ENCODE results near the gene FBXO48. TPM values are rescaled to one million over a fixed set of nuclear protein-coding genes. Genes with fewer than 3 reads are reported as not detected.

Gene FBXO48
- total and polyA plus RNA-seq, 2 of the 8 experiments (the other 6 are each of a cell fraction or from before 2014, with no cell fraction given) = 1.1 to 1.5 TPM

DNA sequence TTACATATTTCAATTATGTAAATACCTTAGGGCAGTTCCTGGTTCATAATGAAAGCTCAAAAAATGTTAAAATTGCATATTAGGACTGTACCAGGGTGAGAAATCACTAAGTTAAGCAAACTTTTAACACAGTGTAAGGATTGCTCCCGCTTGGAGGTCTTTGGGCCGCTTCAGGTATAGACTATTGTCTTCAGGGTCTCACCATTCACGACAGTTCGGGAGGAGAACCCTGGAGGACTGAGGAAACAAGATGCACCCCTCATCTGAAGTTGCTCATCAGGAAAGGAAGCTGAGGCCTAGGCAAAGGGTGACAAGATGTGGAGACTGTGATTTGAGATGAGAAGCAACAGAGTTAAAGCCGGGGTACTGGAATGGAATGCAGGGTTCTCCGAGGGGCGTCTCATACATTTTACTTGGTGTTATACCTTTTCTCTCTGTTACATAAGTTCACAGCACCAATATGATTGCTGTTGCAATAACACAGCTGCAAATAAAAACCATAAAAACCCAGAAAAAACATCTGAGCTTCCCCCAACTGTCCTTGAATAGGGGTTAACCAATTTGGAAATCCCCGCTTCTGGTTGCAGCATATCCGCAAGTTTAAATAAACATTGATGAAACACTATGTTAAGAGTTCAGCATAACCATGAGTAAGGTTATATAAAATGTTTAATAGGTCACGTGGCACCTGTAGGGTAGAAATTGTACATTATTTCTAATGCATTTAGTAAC, 40.1 kb downstream of the FBXO48 start:
- H3K4ac ChIP-seq (replicated peaks; ENCODE audit: insufficient read length, low read depth, low read length) = no peak overlapping the region
- no peak for FAIRE-seq
- CTCF ChIA-PET (ENCODE audit: partially characterized antibody) = interaction anchor here (0.9 to 4.2 kb wide), 3 partner anchors 11 to 97 kb away, joined by 3 to 16 read pairs (median 3); no protein-coding TSS in a partner anchor

More for the DNA sequence above, 40.1 kb downstream of the FBXO48 start:
- no peak overlapping the region for H3K18ac ChIP-seq (ENCODE audit: extremely low read depth, low read length)
- H2AK5ac ChIP-seq (ENCODE audit: low read depth, low read length) = no peak overlapping the region
- no peak for DNase-seq (ENCODE audit: low read depth in 1 of 2, low spot score in 2 of 2)
- WGBS, 2 experiments (ENCODE audit: extremely low coverage in 1 of 2, insufficient coverage in 1 of 2, insufficient read length in 1 of 2, insufficient replicate concordance in 2 of 2, low coverage in 1 of 2, low lambda C conversion rate in 2 of 2, missing lambda C conversion rate in 1 of 2) = 94% methylated on average over 10 of the region's 10 CpGs; no CpG with 5 or more reads in 1 of the 2 experiments
- H3K36me3 ChIP-seq (ENCODE audit: control insufficient read depth in 2 of 4, insufficient read depth in 4 of 4, low read length in 3 of 4) = no peaks in the 10 kb centered on the region
- H3K4me1 ChIP-seq (replicated peaks in 1 of 4; ENCODE audit: control insufficient read depth in 3 of 4, insufficient read depth in 4 of 4, low read length in 3 of 4) = no peaks in the 10 kb centered on the region
- no peak overlapping the region for H4K5ac ChIP-seq (ENCODE audit: insufficient read length, low read depth, low read length)
- POLR2A ChIA-PET (ENCODE audit: partially characterized antibody) = interaction anchor here (0.7 kb wide), 1 partner anchor 22 kb away, joined by 3 read pairs; no protein-coding TSS in a partner anchor
- no peaks in the 10 kb centered on the region for H3K23me2 ChIP-seq (ENCODE audit: low read depth, low read length)
- H3K56ac ChIP-seq (replicated peaks; ENCODE audit: insufficient read length, low read depth, low read length) = no peak overlapping the region
- H2AFZ ChIP-seq (ENCODE audit: low read length) = no peak overlapping the region
- no peaks in the 10 kb centered on the region for H3K79me1 ChIP-seq (ENCODE audit: low read depth, low read length)
- no peak overlapping the region for H4K91ac ChIP-seq (replicated peaks; ENCODE audit: insufficient read length, low read length)
- H2BK5ac ChIP-seq (ENCODE audit: low read depth, low read length) = no peak overlapping the region
- no peak overlapping the region for H2BK20ac ChIP-seq (ENCODE audit: low read length)
- H4K20me1 ChIP-seq (replicated peaks in 1 of 2; ENCODE audit: control insufficient read depth in 1 of 2, insufficient read depth in 2 of 2, low read length in 2 of 2) = no peaks in the 10 kb centered on the region
- TF ChIP-seq KDM4A (IDR thresholded peaks at IDR 0.05; ENCODE audit: low read depth, low read length, severe bottlenecking) (no peak), CTBP2 (IDR thresholded peaks at IDR 0.05; ENCODE audit: borderline replicate concordance, insufficient read depth, insufficient read length, low read length) (no peak), POU5F1 (IDR thresholded peaks at IDR 0.05; ENCODE audit: low read depth, low read length) (no peak), RBBP5 (IDR thresholded peaks at IDR 0.05; ENCODE audit: borderline replicate concordance, low read depth, low read length) (no peak), NRF1 (IDR thresholded peaks at IDR 0.05; ENCODE audit: low read depth, low read length) (no peak), SIX5 (IDR thresholded peaks at IDR 0.05; ENCODE audit: low read depth, low read length) (no peak), TEAD4 (IDR thresholded peaks at IDR 0.05; ENCODE audit: low read depth, low read length) (no peak), PHF8 (conservative IDR thresholded peaks at IDR 0.05; ENCODE audit: low read depth, low read length) (no peak)
- TF ChIP-seq, protein P1, sequence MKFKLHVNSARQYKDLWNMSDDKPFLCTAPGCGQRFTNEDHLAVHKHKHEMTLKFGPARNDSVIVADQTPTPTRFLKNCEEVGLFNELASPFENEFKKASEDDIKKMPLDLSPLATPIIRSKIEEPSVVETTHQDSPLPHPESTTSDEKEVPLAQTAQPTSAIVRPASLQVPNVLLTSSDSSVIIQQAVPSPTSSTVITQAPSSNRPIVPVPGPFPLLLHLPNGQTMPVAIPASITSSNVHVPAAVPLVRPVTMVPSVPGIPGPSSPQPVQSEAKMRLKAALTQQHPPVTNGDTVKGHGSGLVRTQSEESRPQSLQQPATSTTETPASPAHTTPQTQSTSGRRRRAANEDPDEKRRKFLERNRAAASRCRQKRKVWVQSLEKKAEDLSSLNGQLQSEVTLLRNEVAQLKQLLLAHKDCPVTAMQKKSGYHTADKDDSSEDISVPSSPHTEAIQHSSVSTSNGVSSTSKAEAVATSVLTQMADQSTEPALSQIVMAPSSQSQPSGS (IDR thresholded peaks at IDR 0.05; ENCODE audit: low read length) = no peak
- no peak overlapping the region for H3K27ac ChIP-seq (ENCODE audit: low read depth, low read length)
- no peak overlapping the region for H3K4me3 ChIP-seq (ENCODE audit: extremely low read depth in 1 of 4, insufficient read depth in 2 of 4, low read depth in 3 of 4, low read length in 4 of 4)
- H3K23ac ChIP-seq (ENCODE audit: insufficient read length) = no peak overlapping the region
- no peak overlapping the region for H3K9ac ChIP-seq (replicated peaks in 1 of 4; ENCODE audit: extremely low read depth in 1 of 4, low read depth in 3 of 4, low read length in 3 of 4)
- no peaks in the 10 kb centered on the region for H3K27me3 ChIP-seq (replicated peaks in 1 of 4; ENCODE audit: control insufficient read depth in 3 of 4, extremely low read depth in 1 of 4, insufficient read depth in 3 of 4, low read length in 3 of 4)
- H2BK15ac ChIP-seq (ENCODE audit: low read length) = no peak overlapping the region
- no peak overlapping the region for H3K14ac ChIP-seq (ENCODE audit: insufficient read length)
- no peak overlapping the region for H2BK120ac ChIP-seq (replicated peaks; ENCODE audit: low read depth, low read length)
- H3K79me2 ChIP-seq (ENCODE audit: control insufficient read depth in 1 of 2, insufficient read depth in 2 of 2, low read length in 2 of 2) = no peaks in the 10 kb centered on the region
- H3K4me2 ChIP-seq (ENCODE audit: insufficient read depth in 1 of 2, low read depth in 2 of 2, low read length in 2 of 2) = no peak overlapping the region
- H3K9me3 ChIP-seq (ENCODE audit: insufficient read depth in 2 of 2, low read depth in 1 of 2, low read length in 1 of 2) = no peaks in the 10 kb centered on the region
- H4K8ac ChIP-seq (ENCODE audit: extremely low read depth, insufficient read depth, low read length) = no peak overlapping the region
- no peak overlapping the region for H2BK12ac ChIP-seq (ENCODE audit: low read depth, low read length)
